SK-N-SH (cell line): ENCODE results near the gene INTS1.

Source experiments
- EZH2phosphoT487 ChIP-seq: fragments of 200-600 bp; sonication (generic); IDR thresholded peaks from 2 replicates; pipeline ENCODE4 v1.6.1; 2017; ENCODE audit warnings: low read depth, mixed run types, mild to moderate bottlenecking, antibody characterized with exemption, moderate library complexity, borderline replicate concordance
- FOXM1 ChIP-seq: IDR thresholded peaks from 2 replicates; pipeline ENCODE4 v1.4.0; 2012; ENCODE audit warnings: low read depth, mild to moderate bottlenecking
- POLR2AphosphoS5 ChIP-seq: IDR thresholded peaks from 2 replicates; pipeline ENCODE4 v1.6.1; 2012; ENCODE audit warnings: low read depth, low read length
- RFX5 ChIP-seq: IDR thresholded peaks from 2 replicates; pipeline ENCODE4 v1.6.1; 2012; ENCODE audit warnings: mild to moderate bottlenecking, improper control_type of control experiment, low read length
- TCF12 ChIP-seq: IDR thresholded peaks from 2 replicates; pipeline ENCODE4 v1.4.0; 2012
- ZBTB33 ChIP-seq: IDR thresholded peaks from 2 replicates; pipeline ENCODE4 v1.4.0; 2012; ENCODE audit warnings: low read depth, borderline replicate concordance
- TF ChIP-seq, protein P1 (sequence below): fragments of 200-600 bp; sonication (generic); IDR thresholded peaks from 2 replicates; pipeline ENCODE4 v1.6.1; 2017; ENCODE audit warnings: antibody characterized with exemption, mild to moderate bottlenecking, moderate library complexity
- TF ChIP-seq, protein P2 (sequence below): IDR thresholded peaks from 2 replicates; pipeline ENCODE4 v1.6.1; 2012; ENCODE audit warnings: mild to moderate bottlenecking, low read depth, low read length, moderate library complexity

GRCh38 chr7:1474736-1475135 is 29.5 kb downstream of the INTS1 start:
- TF ChIP-seq EZH2phosphoT487: no peak
- TF ChIP-seq, protein P1, sequence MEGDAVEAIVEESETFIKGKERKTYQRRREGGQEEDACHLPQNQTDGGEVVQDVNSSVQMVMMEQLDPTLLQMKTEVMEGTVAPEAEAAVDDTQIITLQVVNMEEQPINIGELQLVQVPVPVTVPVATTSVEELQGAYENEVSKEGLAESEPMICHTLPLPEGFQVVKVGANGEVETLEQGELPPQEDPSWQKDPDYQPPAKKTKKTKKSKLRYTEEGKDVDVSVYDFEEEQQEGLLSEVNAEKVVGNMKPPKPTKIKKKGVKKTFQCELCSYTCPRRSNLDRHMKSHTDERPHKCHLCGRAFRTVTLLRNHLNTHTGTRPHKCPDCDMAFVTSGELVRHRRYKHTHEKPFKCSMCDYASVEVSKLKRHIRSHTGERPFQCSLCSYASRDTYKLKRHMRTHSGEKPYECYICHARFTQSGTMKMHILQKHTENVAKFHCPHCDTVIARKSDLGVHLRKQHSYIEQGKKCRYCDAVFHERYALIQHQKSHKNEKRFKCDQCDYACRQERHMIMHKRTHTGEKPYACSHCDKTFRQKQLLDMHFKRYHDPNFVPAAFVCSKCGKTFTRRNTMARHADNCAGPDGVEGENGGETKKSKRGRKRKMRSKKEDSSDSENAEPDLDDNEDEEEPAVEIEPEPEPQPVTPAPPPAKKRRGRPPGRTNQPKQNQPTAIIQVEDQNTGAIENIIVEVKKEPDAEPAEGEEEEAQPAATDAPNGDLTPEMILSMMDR: no peak
- no peak for TF ChIP-seq TCF12
- TF ChIP-seq ZBTB33: no peak
- TF ChIP-seq FOXM1: no peak
- TF ChIP-seq, protein P2, sequence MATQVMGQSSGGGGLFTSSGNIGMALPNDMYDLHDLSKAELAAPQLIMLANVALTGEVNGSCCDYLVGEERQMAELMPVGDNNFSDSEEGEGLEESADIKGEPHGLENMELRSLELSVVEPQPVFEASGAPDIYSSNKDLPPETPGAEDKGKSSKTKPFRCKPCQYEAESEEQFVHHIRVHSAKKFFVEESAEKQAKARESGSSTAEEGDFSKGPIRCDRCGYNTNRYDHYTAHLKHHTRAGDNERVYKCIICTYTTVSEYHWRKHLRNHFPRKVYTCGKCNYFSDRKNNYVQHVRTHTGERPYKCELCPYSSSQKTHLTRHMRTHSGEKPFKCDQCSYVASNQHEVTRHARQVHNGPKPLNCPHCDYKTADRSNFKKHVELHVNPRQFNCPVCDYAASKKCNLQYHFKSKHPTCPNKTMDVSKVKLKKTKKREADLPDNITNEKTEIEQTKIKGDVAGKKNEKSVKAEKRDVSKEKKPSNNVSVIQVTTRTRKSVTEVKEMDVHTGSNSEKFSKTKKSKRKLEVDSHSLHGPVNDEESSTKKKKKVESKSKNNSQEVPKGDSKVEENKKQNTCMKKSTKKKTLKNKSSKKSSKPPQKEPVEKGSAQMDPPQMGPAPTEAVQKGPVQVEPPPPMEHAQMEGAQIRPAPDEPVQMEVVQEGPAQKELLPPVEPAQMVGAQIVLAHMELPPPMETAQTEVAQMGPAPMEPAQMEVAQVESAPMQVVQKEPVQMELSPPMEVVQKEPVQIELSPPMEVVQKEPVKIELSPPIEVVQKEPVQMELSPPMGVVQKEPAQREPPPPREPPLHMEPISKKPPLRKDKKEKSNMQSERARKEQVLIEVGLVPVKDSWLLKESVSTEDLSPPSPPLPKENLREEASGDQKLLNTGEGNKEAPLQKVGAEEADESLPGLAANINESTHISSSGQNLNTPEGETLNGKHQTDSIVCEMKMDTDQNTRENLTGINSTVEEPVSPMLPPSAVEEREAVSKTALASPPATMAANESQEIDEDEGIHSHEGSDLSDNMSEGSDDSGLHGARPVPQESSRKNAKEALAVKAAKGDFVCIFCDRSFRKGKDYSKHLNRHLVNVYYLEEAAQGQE: no peak
- no peak for TF ChIP-seq RFX5
- TF ChIP-seq POLR2AphosphoS5: no peak
